GM18867 (cell line): ENCODE results near the gene PSMG4.

Experiments
- ATAC-seq: cut with Tn5 transposase; IDR thresholded peaks from one replicate; pipeline ENCODE4 v1.9.1; 2021; ENCODE audit warnings: mild to moderate bottlenecking, moderate library complexity; ENCODE audit not compliant: unreplicated experiment

The PSMG4 gene

GRCh38 chr6:3258720-3259490 is at the start of gene PSMG4:
TSS of gene PSMG4 (plus strand) at chr6:3258947. CDS start at chr6:3259023, 76 bp downstream.
- peak; percentile 82 for ATAC-seq

- no peak for ATAC-seq
Observed at GRCh38 chr6:3209114-3210023, 49.4 kb upstream of the PSMG4 start.

GRCh38 chr6:3210024-3210610 is 48.6 kb upstream of the PSMG4 start:
- ATAC-seq = no peak

- no peak for ATAC-seq
Observed at GRCh38 chr6:3211681-3212080, 47.1 kb upstream of the PSMG4 start.

DNA sequence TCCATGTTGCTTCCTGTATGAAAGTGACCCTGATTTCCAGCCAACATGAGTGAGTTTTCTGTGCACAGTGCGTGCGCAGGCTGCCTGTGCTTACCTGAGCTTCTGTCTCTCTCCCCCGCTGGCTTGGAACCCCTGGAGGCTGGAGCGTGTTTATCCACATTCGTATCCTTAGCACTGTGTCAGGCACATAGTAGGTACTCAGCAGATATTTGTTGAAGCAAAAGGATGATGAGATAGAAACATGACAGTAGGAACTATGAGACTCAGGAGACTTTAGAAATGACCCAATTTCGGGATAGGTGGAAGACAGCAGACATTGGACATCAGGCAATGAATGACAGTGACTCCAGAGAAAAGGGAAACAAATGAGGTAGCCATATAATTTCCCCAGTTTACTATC is 46.5 kb upstream of the PSMG4 start:
- ATAC-seq = no peak

DNA sequence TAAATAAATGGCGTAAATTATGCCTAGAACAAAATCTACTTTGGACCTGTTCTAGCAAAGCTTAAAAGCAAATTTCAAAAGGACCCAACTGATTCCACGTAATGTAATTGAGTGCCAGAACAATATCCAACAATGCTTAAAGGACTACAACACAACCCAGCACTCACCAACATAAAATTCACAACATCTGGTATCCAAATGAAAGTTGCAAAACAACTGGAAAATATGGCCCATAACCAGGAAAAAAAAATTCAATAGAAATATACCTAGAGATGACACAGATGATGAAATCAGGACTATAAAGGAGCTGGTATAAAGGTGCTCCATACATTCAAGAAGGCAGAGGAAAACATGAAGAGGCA is 45.4 kb upstream of the PSMG4 start:
- ATAC-seq = no peak

DNA sequence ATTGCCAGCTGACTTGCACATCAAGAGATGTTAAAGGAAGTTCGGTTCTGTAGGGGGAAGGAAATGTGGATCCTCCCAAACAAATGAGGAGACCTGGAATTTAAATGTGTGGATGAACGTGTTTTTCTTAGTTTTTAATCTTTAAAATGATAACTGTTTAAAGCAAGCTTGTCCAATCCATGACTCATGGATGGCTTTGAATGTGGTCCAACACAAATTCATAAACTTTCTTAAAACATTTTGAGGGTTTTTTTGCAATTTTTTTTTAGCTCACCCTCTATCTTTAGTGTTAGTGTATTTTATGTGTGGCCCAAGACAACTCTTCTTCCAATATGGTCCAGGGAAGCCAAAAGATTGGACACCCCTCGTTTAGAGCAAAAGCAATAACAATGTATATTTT is 43.8 kb upstream of the PSMG4 start:
- no peak for ATAC-seq

DNA sequence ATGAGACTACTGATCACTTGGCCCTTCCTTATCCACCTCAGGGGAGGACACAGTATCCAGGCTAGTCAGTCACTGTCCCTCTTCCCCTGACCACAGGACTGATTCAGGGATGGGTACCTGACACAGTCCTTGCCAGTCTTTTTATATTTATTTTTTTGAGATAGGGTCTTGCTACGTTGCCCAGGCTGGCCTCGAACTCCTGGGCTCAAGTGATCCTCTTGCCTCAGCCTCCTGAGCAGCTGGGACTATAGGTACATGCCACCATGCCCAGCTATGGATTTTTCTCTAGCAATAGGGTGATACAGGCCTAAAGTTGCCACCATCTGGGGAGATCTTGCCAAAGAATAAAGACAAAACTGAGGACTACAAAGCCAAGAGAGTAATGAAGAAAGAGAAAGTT is 41.5 kb upstream of the PSMG4 start:
- ATAC-seq = no peak

DNA sequence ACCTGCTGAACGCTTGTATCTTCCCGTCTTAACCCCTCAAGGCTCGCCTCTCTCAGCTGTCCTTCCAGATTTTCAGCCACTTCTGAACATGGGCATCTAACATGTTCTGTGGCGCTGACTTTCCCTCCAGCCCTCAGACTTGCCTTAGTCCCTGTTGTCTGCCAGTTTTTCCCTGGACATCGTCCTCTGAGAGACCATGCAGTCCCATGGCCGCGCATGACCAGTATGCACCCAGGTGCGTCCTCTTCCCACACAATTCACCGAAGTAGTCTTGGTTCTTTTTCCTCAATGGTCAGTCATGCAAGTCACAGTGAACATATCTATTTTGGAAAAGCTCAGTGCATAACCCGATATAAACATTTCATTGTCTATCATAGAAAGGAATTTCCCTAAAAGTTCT is 40.5 kb upstream of the PSMG4 start:
- no peak for ATAC-seq

DNA sequence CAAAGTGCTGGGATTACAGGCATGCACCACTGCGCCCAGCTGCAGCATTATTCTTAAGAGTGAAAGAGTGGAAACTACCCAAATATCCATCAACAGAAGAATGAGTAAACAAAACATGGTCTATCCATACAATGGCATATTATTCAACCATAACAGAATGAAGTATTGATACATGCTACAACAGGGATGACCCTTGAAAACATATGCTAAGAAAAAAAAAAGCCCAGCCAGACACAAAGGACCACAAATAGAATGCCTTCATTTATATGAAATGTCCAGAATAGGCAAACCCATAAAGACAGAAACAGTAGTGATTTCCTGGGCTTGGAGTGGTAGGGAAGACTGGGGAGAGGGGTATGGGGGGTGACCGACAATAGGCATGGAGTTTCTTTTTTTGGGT is 38.4 kb upstream of the PSMG4 start:
- no peak for ATAC-seq

DNA sequence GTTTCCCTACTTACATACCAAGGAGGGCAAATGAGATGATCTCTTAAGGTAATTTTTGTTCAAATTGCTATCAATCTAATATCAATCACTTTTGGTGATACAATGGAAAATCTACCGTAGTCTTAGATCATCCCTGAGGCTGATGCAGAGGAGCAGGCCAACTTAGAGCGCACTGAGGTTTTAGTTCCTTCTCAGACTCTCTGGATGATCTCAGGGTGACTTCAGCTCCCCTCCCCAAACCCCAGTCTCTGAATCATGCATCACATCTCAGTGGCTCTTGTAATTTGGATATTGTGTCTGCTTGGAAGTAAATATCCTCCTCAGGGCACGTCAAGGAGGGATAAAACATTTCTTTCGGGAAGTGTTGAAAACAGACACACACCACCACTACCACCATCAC is 37.2 kb upstream of the PSMG4 start:
- ATAC-seq = no peak

DNA sequence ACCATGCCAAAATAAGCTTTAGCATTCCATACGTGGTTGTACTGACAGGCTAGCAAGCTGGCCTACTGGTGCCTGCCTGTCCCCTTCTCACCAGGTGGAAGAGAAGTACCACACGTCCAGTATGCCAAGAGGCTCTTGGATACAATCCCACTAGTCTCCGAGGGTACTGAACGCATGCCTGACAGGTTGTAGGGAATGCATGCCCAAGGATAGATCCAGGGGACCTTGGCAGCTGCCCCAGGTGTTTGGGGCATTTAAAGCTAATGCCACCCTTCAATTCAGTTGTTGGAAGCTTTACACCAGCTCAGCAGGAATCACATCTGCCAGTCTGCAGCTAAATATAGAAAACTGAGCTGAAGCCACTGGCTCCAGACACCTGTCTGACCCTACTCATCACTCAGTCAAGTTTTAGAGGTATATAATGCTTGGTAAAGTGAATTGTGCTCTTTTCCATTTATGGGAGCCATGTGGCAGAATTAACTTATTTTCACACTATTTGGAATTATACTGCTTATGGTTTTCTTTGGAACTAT is 36.2 kb upstream of the PSMG4 start:
- no peak for ATAC-seq

GRCh38 chr6:3226042-3226441 is 32.7 kb upstream of the PSMG4 start:
- no peak for ATAC-seq

DNA sequence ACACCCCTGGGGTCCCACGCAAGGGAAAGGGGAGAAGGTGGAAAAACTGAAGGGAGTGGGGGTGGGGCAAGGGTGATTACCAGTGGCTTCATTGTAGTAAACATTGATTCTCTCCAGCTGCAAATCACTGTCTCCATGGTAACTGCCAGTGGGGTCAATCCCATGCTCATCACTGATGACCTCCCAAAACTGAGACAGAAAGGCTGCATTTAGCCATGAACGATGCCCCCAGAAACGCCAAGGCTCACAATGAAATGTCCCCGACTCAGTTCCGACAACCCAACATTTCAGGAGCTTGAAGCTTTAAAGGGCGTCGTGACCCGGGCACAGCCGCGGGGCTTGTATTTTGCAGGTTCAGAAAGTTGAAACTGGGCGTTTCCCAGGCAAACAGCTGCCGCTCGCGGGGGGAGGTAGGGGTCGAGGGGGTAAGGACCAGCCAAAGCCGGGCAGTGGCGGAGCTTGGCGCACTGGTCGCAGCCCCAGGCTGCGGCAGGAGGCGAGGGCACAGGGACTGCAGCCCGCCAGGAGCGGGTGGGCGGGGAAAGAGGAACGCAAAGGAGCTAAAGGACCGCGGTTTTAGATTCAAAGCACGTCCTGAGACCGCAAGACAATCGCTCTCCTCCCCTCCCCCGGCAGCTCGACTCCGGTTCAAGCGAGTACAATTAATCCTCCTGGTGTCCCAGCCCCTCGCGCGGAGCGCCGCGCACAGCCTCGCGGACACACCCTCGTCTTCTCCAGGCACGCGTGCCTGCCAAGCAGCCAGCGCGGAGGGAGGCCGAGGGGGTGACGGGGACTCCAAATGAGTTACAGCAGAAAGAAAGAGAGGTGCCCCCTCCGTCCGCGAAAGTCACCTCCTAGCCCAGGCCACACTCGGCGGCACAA is 32.0 kb upstream of the PSMG4 start:
- no peak for ATAC-seq

DNA sequence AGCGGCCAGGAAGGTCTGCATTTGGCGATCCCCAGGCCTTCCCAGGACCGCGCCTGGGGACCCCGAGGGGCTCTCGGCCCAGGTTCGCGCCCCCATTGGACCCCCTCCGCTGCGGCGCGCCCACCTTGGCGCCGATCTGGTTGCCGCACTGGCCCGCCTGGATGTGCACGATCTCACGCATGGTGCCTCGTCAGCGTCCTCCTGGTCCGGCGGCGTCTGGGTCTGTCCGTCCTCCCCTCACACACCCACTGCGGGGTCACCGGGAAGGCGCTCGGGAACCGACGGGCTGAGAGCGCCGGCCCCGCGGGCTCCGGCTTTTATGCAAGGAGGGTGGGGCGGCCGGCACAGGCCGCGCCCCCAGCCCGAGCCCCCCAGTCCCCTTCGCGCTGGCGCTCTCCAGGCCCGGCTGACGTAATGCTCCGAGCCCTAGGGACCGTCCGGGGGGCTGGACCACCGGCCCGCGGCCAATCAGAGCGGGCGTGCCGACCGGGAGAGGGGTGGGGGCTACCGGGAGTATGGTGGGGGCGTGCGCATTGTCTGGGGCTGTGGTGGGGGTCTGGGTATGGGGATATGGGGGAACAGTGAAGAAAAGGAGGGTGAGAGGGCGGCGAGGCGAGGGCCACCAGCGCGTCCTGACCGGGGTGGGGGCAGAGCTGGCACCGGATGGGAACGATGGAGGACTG is 31.2 kb upstream of the PSMG4 start, which contains the start of gene TUBB2B:
TSS of gene TUBB2B (minus strand) at position 291 of the 683 bp plus-strand sequence. CDS start at position 181, 110 bp downstream.
- no peak for ATAC-seq

DNA sequence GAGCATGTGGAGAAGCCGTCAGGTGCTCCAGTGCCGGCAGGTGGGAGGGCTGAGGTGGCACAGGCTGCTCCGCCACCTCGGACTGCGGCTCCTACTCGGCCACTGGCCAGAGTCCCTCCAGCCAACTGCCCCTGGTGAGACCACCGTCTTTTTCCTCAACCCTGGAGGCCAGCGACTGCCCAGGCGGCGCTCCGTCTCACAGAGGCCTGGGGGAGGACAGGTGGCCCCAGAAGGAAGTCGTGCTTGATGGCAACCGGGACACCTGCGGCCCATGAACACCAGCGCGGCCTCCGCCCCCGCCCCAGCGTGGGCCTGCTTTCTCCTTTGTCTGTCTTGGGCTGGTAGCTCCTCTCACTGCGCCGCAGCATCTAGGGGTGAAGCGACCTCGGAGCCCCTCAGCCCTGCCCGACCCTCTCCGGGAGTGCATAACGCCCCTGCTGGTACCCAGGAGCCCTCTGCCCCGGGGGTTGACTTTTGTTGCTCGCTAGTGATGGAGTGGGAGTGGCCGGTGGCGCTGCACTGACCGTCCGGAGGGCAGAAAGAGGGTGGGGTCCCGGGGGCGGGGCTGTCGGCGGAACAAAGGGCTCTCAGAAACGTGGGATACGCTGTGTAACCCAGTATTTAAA is 30.6 kb upstream of the PSMG4 start:
- no peak for ATAC-seq

GRCh38 chr6:3228771-3229565 is 29.8 kb upstream of the PSMG4 start:
- ATAC-seq = no peak

DNA sequence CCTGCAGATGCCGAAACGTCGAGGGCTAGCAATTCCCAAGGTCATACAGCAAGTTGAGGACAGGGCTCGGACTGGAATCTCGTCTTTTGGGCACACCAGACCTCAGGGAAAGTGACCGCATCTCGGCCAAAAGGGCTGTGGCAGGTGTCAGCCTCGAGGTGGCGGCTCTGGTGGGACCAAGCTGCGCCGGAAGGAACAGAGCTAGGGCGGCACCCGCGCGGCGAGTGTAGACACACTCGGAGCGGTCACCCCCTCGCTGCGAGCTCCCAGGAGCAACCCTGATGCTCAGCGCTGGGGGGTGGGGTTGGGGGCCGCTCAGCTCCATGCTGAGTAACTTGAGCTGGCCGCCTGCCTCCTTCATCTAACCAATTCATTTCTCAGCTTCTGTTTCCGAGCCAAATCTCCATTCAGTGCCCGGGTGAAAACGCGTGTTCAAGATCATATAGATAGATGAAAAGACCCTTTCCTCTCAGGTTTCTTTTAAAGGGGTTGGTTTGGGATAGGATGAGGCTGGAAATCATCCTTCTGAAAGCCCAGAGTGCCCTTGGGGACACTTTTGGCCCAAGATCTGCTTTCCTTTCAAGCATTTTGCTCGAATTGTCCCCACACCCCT is 29.1 kb upstream of the PSMG4 start:
- ATAC-seq = no peak
